ENCODE data around the gene CCDC102A. TPM values are rescaled to one million over a fixed set of nuclear protein-coding genes. Genes with fewer than 3 reads are reported as not detected.

The CCDC102A gene
- total and polyA plus RNA-seq, 2 of the 13 experiments (the other 11 are each of a cell fraction or from before 2014, with no cell fraction given) = 2.1 to 2.8 TPM

DNA sequence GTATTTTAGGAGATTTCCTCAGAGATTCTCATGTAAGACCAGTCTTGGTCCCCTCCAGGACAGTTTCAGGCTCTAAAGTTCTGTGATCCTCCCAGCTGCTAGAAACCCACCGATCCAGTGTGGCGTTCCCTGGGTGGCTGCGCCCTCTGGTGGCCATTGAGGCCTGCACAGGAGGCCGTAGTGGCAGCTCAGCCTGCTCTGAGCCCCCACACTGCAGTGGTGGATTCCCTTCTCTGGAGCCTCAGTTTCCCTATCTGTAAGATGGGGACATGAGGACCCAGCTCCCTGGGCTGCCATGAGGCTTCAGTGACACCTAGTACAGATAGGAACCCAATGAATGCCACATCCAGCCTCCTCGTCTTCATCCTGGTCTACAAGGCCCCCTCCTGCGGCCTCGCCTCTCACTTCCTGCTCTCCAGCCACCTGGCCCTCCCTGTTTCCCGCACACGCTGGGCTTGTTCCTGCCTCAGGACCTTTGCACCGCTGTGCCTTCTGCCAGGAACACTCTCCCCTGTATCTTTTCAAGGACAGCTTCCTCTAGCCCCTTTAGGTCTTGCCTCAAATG lies 16.5 kb downstream of the CCDC102A start (continued):
- 0 out of 2 replicates have a peak, but pooled peaks have one; percentile 40 for TF ChIP-seq ZNF431 (CRISPR knock-in tag; IDR thresholded peaks at IDR 0.05; ENCODE audit: borderline replicate concordance, low read depth)
- TF ChIP-seq ZNF460 (CRISPR knock-in tag; IDR thresholded peaks at IDR 0.05; ENCODE audit: borderline replicate concordance) = no peak
- TF ChIP-seq ZNF274 (CRISPR knock-in tag; IDR thresholded peaks at IDR 0.05) = 0 out of 2 replicates have a peak, but pooled peaks have one; percentile 56
- TF ChIP-seq KLF13 (CRISPR knock-in tag; IDR thresholded peaks at IDR 0.05) = no peak
- TF ChIP-seq ZNF264 (CRISPR knock-in tag; IDR thresholded peaks at IDR 0.05) = no peak
- TF ChIP-seq ZNF513 (CRISPR knock-in tag; conservative IDR thresholded peaks at IDR 0.05) = no peak
- TF ChIP-seq, protein P1, sequence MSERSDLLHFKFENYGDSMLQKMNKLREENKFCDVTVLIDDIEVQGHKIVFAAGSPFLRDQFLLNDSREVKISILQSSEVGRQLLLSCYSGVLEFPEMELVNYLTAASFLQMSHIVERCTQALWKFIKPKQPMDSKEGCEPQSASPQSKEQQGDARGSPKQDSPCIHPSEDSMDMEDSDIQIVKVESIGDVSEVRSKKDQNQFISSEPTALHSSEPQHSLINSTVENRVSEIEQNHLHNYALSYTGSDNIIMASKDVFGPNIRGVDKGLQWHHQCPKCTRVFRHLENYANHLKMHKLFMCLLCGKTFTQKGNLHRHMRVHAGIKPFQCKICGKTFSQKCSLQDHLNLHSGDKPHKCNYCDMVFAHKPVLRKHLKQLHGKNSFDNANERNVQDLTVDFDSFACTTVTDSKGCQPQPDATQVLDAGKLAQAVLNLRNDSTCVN (CRISPR knock-in tag; IDR thresholded peaks at IDR 0.05; ENCODE audit: borderline replicate concordance) = 0 out of 2 replicates have a peak, but pooled peaks have one; percentile 46
- no peak for TF ChIP-seq HCFC1 (IDR thresholded peaks at IDR 0.05; ENCODE audit: low read depth, low read length)
- no peak; the same call in 1 of the 2 replicates for TF ChIP-seq HNF4A (CRISPR knock-in tag; IDR thresholded peaks at IDR 0.05)
- 0 out of 2 replicates have a peak, but pooled peaks have one; percentile 31 for TF ChIP-seq ZNF547 (CRISPR knock-in tag; IDR thresholded peaks at IDR 0.05)
- TF ChIP-seq, protein P2, sequence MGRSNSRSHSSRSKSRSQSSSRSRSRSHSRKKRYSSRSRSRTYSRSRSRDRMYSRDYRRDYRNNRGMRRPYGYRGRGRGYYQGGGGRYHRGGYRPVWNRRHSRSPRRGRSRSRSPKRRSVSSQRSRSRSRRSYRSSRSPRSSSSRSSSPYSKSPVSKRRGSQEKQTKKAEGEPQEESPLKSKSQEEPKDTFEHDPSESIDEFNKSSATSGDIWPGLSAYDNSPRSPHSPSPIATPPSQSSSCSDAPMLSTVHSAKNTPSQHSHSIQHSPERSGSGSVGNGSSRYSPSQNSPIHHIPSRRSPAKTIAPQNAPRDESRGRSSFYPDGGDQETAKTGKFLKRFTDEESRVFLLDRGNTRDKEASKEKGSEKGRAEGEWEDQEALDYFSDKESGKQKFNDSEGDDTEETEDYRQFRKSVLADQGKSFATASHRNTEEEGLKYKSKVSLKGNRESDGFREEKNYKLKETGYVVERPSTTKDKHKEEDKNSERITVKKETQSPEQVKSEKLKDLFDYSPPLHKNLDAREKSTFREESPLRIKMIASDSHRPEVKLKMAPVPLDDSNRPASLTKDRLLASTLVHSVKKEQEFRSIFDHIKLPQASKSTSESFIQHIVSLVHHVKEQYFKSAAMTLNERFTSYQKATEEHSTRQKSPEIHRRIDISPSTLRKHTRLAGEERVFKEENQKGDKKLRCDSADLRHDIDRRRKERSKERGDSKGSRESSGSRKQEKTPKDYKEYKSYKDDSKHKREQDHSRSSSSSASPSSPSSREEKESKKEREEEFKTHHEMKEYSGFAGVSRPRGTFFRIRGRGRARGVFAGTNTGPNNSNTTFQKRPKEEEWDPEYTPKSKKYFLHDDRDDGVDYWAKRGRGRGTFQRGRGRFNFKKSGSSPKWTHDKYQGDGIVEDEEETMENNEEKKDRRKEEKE (IDR thresholded peaks at IDR 0.05) = no peak
- peak; percentile 47; the same call in 1 of the 2 replicates for TF ChIP-seq KDM5B (CRISPR knock-in tag; IDR thresholded peaks at IDR 0.05; ENCODE audit: borderline replicate concordance)
- no peak for TF ChIP-seq ZNF569 (CRISPR knock-in tag; IDR thresholded peaks at IDR 0.05; ENCODE audit: borderline replicate concordance)
- TF ChIP-seq MYC (CRISPR knock-in tag; IDR thresholded peaks at IDR 0.05; ENCODE audit: borderline replicate concordance) = peak; percentile 37; the same call in 1 of the 2 replicates
- TF ChIP-seq ZNF883 (CRISPR knock-in tag; IDR thresholded peaks at IDR 0.05; ENCODE audit: not compliant biosample characterization) = no peak
- TF ChIP-seq KLF16 (CRISPR knock-in tag; IDR thresholded peaks at IDR 0.05) = 0 out of 4 replicates have a peak, but pooled peaks of 1 of the 2 experiments have one; percentile 61
- TF ChIP-seq EZH2 (conservative IDR thresholded peaks at IDR 0.05; ENCODE audit: low read depth, low read length) = no peak
- no peak for TF ChIP-seq RARA (CRISPR knock-in tag; IDR thresholded peaks at IDR 0.05)
- TF ChIP-seq ZNF766 (CRISPR knock-in tag; IDR thresholded peaks at IDR 0.05; ENCODE audit: borderline replicate concordance) = peak; percentile 54; the same call in 1 of the 2 replicates
- TF ChIP-seq ZNF335 (CRISPR knock-in tag; IDR thresholded peaks at IDR 0.05) = peak; percentile 49; the same call in 1 of the 2 replicates
- 0 out of 2 replicates have a peak, but pooled peaks have one; percentile 59 for TF ChIP-seq CHCHD3 (CRISPR knock-in tag; IDR thresholded peaks at IDR 0.05)
- TF ChIP-seq ATF7 (IDR thresholded peaks at IDR 0.05) = no peak
- no peak for TF ChIP-seq ATF7 (CRISPR knock-in tag; IDR thresholded peaks at IDR 0.05)
- no peak for TF ChIP-seq CBFB (CRISPR knock-in tag; IDR thresholded peaks at IDR 0.05)
- TF ChIP-seq HES4 (CRISPR knock-in tag; IDR thresholded peaks at IDR 0.05; ENCODE audit: borderline replicate concordance) = no peak
- TF ChIP-seq SALL2 (CRISPR knock-in tag; IDR thresholded peaks at IDR 0.05) = 0 out of 2 replicates have a peak, but pooled peaks have one; percentile 58

All from HepG2 (cell line).